Fibroblast of lung (primary cell): Measurements from ENCODE around the gene ST6GALNAC1. TPM values are rescaled to one million over a fixed set of nuclear protein-coding genes. Genes with fewer than 3 reads are reported as not detected.
"Not testable (repeated sequence)": the region's sequence is repeated elsewhere in the genome, so short reads cannot be mapped to it uniquely, and the experiment has no call there.

Experiments
- DNase-seq, 2 donors: peaks; one replicate each; pipeline versions ENCODE4 v3.0.0 to v3.0.0-alpha.2; 2010; ENCODE audit warnings: low read depth in 2 of 2
- H2AFZ ChIP-seq: 2 replicates; pipeline ENCODE4 v1.5.1; 2012; ENCODE audit warnings: low read length, control low read depth, inconsistent platforms
- H3K27ac ChIP-seq: 2 replicates; pipeline ENCODE4 v1.5.1; 2011; ENCODE audit warnings: low read length, control low read depth; ENCODE audit not compliant: insufficient read depth
- H3K27me3 ChIP-seq: 2 replicates; pipeline ENCODE4 v1.5.1; 2011; ENCODE audit warnings: mild to moderate bottlenecking, low read length; ENCODE audit not compliant: control insufficient read depth, insufficient read depth
- H3K36me3 ChIP-seq: 2 replicates; pipeline ENCODE4 v1.5.1; 2011; ENCODE audit warnings: low read length; ENCODE audit not compliant: control insufficient read depth, insufficient read depth
- H3K4me1 ChIP-seq: 2 replicates; pipeline ENCODE4 v1.5.1; 2011; ENCODE audit warnings: low read length; ENCODE audit not compliant: control insufficient read depth, insufficient read depth; ENCODE audit errors: extremely low read depth
- H3K4me2 ChIP-seq: 2 replicates; pipeline ENCODE4 v1.5.1; 2011; ENCODE audit warnings: low read length, control low read depth; ENCODE audit not compliant: insufficient read depth; ENCODE audit errors: extremely low read depth
- H3K4me3 ChIP-seq, 4 experiments: fragments of 200-600 bp in 1 of 4; sonication (generic) in 1 of 4; replicated peaks in 1 of 4; 2 replicates each; pipeline ENCODE4 v1.5.1; 2011 to 2016; ENCODE audit warnings: low read length in 4 of 4, low read depth in 3 of 4, mild to moderate bottlenecking in 3 of 4, control low read depth in 2 of 4, inconsistent platforms in 1 of 4, mixed read lengths in 1 of 4; ENCODE audit not compliant: insufficient read depth in 1 of 4; ENCODE audit errors: control extremely low read depth in 1 of 4
- H3K79me2 ChIP-seq: 2 replicates; pipeline ENCODE4 v1.5.1; 2012; ENCODE audit warnings: mild to moderate bottlenecking, low read length, inconsistent platforms; ENCODE audit not compliant: control insufficient read depth, insufficient read depth
- H3K9ac ChIP-seq: 2 replicates; pipeline ENCODE4 v1.5.1; 2011; ENCODE audit warnings: mild to moderate bottlenecking, low read length, control low read depth; ENCODE audit not compliant: insufficient read depth
- H3K9me3 ChIP-seq: 2 replicates; pipeline ENCODE4 v1.5.1; 2012; ENCODE audit warnings: low read depth, low read length; ENCODE audit not compliant: control insufficient read depth, insufficient read depth
- H4K20me1 ChIP-seq: 2 replicates; pipeline ENCODE4 v1.5.1; 2011; ENCODE audit warnings: low read length; ENCODE audit not compliant: control insufficient read depth, insufficient read depth; ENCODE audit errors: extremely low read depth
- CTCF ChIP-seq, 2 donors: IDR thresholded peaks in 1 of 2; conservative IDR thresholded peaks in 1 of 2; 1 replicate in 1 of 2; 2 replicates in 1 of 2; pipeline ENCODE4 v1.5.1; 2011 to 2012; ENCODE audit warnings: low read length in 2 of 2, control low read depth in 1 of 2, inconsistent platforms in 1 of 2, low read depth in 1 of 2, mild to moderate bottlenecking in 1 of 2
- EZH2 ChIP-seq: IDR thresholded peaks from 2 replicates; pipeline ENCODE4 v1.5.1; 2012; ENCODE audit warnings: low read length, control low read depth, mild to moderate bottlenecking; ENCODE audit errors: missing control alignments
- polyA plus RNA-seq, 2 donors: library from polyadenylated mRNA; depleted of rRNA in 1 of 2; stranded (reverse) in 1 of 2; unstranded in 1 of 2; fragments of >200 nt; gene quantifications; 2 replicates each; pipeline ENCODE4 v1.2.1, GENCODE V29; 2011 to 2012; ENCODE audit warnings: missing spikeins in 1 of 2
- total RNA-seq: library from RNA; depleted of rRNA; stranded (reverse); fragments of >200 nt; gene quantifications from 2 replicates; pipeline ENCODE4 v1.2.1, GENCODE V29; 2014

The ST6GALNAC1 gene
- total and polyA plus RNA-seq, 2 donors (not counting 1 experiment from before 2014, with no cell fraction given), result not detected

GRCh38 chr17:76638263-76638662 lies 5.3 kb downstream of the ST6GALNAC1 start:
- H3K27ac ChIP-seq, result no peak overlapping the region
- no peaks in the 10 kb centered on the region for H4K20me1 ChIP-seq
- no peak for DNase-seq
- H3K4me2 ChIP-seq, result no peak overlapping the region
- H3K4me3 ChIP-seq, result no peak overlapping the region
- no peaks in the 10 kb centered on the region for H3K9me3 ChIP-seq
- H3K79me2 ChIP-seq, result no peaks in the 10 kb centered on the region
- H3K27me3 ChIP-seq, result peaks cover 5% of the 10 kb centered on the region
- H3K4me1 ChIP-seq, result no peaks in the 10 kb centered on the region
- H3K9ac ChIP-seq, result no peak overlapping the region
- no peak for TF ChIP-seq EZH2
- no peak for TF ChIP-seq CTCF (conservative IDR thresholded peaks at IDR 0.05 in 1 of 2, IDR thresholded peaks at IDR 0.05 in 1 of 2; ENCODE audit: low read depth in 1 of 2, low read length in 2 of 2)
- no peak overlapping the region for H2AFZ ChIP-seq
- H3K36me3 ChIP-seq, result no peaks in the 10 kb centered on the region

- H3K36me3 ChIP-seq, H3K27me3 ChIP-seq, H4K20me1 ChIP-seq, H3K27ac ChIP-seq, H3K4me1 ChIP-seq, H2AFZ ChIP-seq, H3K9ac ChIP-seq, H3K9me3 ChIP-seq, H3K4me2 ChIP-seq, H3K4me3 ChIP-seq, DNase-seq, H3K79me2 ChIP-seq: not testable (repeated sequence)
Observed at GRCh38 chr17:76636486-76637206, 6.9 kb downstream of the ST6GALNAC1 start.

GRCh38 chr17:76635659-76636360 lies 7.7 kb downstream of the ST6GALNAC1 start:
- no peak overlapping the region for H3K4me2 ChIP-seq
- DNase-seq, result peak in 1 of 2 donors; percentile 36
- H3K4me3 ChIP-seq, result no peak overlapping the region
- H2AFZ ChIP-seq, result no peak overlapping the region
- H4K20me1 ChIP-seq, result no peaks in the 10 kb centered on the region
- H3K36me3 ChIP-seq, result no peaks in the 10 kb centered on the region
- H3K27ac ChIP-seq, result no peak overlapping the region
- TF ChIP-seq EZH2 (no peak), CTCF (conservative IDR thresholded peaks at IDR 0.05 in 1 of 2, IDR thresholded peaks at IDR 0.05 in 1 of 2; ENCODE audit: low read depth in 1 of 2, low read length in 2 of 2) (no peak)
- H3K79me2 ChIP-seq, result no peaks in the 10 kb centered on the region
- H3K9ac ChIP-seq, result no peak overlapping the region
- no peaks in the 10 kb centered on the region for H3K9me3 ChIP-seq
- no peaks in the 10 kb centered on the region for H3K4me1 ChIP-seq
- peaks cover 3% of the 10 kb centered on the region for H3K27me3 ChIP-seq
